ENCODE measurements around the gene SYT1.

The SYT1 gene

DNA sequence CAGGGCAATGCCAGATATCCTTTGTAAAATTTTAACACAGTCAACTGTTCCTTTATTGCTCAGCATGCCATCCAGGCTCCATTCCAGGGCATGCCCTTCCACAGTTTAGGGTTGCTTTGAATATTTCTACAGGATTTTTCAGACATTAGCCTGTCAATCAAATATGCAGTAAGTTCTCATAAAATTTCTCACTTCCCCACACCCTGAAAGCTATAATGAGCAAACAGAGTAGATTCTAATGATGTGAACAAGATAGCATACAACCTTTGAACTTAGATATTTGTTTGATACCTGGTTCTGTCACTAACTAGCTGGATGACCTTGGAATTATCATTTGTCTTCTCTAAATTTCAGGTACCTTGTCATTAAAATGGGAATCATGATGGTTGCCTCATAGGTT is 251.2 kb downstream of the SYT1 start (continued):
- TF ChIP-seq ZNF202 (tag by site-specific recombination; IDR thresholded peaks at IDR 0.05; ENCODE audit: borderline replicate concordance) (no peak), RBAK (tag by site-specific recombination; IDR thresholded peaks at IDR 0.05) (no peak), ZNF48 (tag by site-specific recombination; IDR thresholded peaks at IDR 0.05) (no peak), ZNF132 (tag by site-specific recombination; IDR thresholded peaks at IDR 0.05; ENCODE audit: borderline replicate concordance) (no peak), ZNF24 (tag by site-specific recombination; IDR thresholded peaks at IDR 0.05) (no peak), ZSCAN23 (tag by site-specific recombination; IDR thresholded peaks at IDR 0.05) (no peak), ZNF23 (tag by site-specific recombination; IDR thresholded peaks at IDR 0.05; ENCODE audit: borderline replicate concordance) (no peak), ZNF433 (tag by site-specific recombination; IDR thresholded peaks at IDR 0.05; ENCODE audit: low read depth) (no peak)
- TF ChIP-seq, protein P1, sequence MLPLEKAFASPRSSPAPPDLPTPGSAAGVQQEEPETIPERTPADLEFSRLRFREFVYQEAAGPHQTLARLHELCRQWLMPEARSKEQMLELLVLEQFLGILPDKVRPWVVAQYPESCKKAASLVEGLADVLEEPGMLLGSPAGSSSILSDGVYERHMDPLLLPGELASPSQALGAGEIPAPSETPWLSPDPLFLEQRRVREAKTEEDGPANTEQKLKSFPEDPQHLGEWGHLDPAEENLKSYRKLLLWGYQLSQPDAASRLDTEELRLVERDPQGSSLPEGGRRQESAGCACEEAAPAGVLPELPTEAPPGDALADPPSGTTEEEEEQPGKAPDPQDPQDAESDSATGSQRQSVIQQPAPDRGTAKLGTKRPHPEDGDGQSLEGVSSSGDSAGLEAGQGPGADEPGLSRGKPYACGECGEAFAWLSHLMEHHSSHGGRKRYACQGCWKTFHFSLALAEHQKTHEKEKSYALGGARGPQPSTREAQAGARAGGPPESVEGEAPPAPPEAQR (tag by site-specific recombination; IDR thresholded peaks at IDR 0.05) = no peak

DNA sequence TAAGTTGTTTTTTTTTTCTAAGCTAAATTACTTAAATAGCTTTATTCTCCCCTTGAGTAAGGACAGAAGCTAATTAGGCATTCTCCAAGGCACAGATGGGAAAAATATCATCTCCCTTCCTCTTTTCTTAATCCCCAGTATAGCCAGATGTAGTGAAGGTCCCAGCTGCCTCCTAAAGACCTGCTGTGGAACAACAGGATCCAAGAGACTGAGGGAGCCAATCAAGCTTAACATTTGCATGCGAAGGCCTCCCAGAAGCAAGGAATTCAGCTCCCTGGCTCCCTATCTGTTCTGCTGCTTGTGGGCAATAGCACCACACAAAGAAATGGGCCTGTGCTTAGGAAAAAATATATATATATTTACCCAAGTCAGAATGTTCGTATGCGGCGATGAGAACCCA is 255.2 kb downstream of the SYT1 start:
- no peak overlapping the region for H3K4me3 ChIP-seq (ENCODE audit: low read depth, low read length)
- no peaks in the 10 kb centered on the region for H3K4me1 ChIP-seq (ENCODE audit: control insufficient read depth, insufficient read depth, low read length)
- CTCF ChIA-PET = interaction anchor here (0.6 kb wide), 2 partner anchors 80 to 972 kb away, joined by 3 read pairs; no protein-coding TSS in a partner anchor
- H3K27ac ChIP-seq (ENCODE audit: extremely low read depth, low read depth, low read length) = no peak overlapping the region
- H3K9me3 ChIP-seq (ENCODE audit: control insufficient read depth, insufficient read depth, low read depth, low read length) = no peaks in the 10 kb centered on the region
- POLR2A ChIA-PET = no interaction called here
- TF ChIP-seq ZNF791 (tag by site-specific recombination; IDR thresholded peaks at IDR 0.05) = no peak
- TF ChIP-seq SP2 (tag by site-specific recombination; IDR thresholded peaks at IDR 0.05) = no peak
- TF ChIP-seq, protein P2, sequence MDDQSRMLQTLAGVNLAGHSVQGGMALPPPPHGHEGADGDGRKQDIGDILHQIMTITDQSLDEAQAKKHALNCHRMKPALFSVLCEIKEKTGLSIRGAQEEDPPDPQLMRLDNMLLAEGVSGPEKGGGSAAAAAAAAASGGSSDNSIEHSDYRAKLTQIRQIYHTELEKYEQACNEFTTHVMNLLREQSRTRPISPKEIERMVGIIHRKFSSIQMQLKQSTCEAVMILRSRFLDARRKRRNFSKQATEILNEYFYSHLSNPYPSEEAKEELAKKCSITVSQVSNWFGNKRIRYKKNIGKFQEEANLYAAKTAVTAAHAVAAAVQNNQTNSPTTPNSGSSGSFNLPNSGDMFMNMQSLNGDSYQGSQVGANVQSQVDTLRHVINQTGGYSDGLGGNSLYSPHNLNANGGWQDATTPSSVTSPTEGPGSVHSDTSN (CRISPR knock-in tag; IDR thresholded peaks at IDR 0.05) = no peak
- no peak for TF ChIP-seq ZNF596 (tag by site-specific recombination; IDR thresholded peaks at IDR 0.05)
- TF ChIP-seq ZNF292 (tag by site-specific recombination; IDR thresholded peaks at IDR 0.05; ENCODE audit: borderline replicate concordance, low read depth) = no peak
- TF ChIP-seq KLF16 (tag by site-specific recombination; IDR thresholded peaks at IDR 0.05) = no peak
- TF ChIP-seq OVOL3 (tag by site-specific recombination; IDR thresholded peaks at IDR 0.05) = no peak
- no peak for TF ChIP-seq ZNF561 (tag by site-specific recombination; IDR thresholded peaks at IDR 0.05; ENCODE audit: borderline replicate concordance)
- TF ChIP-seq PRDM4 (tag by site-specific recombination; IDR thresholded peaks at IDR 0.05) = no peak
- TF ChIP-seq ZBTB20 (tag by site-specific recombination; IDR thresholded peaks at IDR 0.05) = no peak
- TF ChIP-seq ZNF521 (tag by site-specific recombination; IDR thresholded peaks at IDR 0.05) = no peak
- TF ChIP-seq ZNF416 (tag by site-specific recombination; IDR thresholded peaks at IDR 0.05) = no peak
- no peak for TF ChIP-seq ZNF223 (tag by site-specific recombination; IDR thresholded peaks at IDR 0.05)
- no peak for TF ChIP-seq ZNF140 (tag by site-specific recombination; IDR thresholded peaks at IDR 0.05)
- TF ChIP-seq ZBTB7A (tag by site-specific recombination; IDR thresholded peaks at IDR 0.05; ENCODE audit: low read depth) = no peak
- no peak for TF ChIP-seq SCRT1 (tag by site-specific recombination; IDR thresholded peaks at IDR 0.05; ENCODE audit: borderline replicate concordance)
- TF ChIP-seq ZNF785 (tag by site-specific recombination; IDR thresholded peaks at IDR 0.05) = no peak
- TF ChIP-seq ZFHX2 (tag by site-specific recombination; conservative IDR thresholded peaks at IDR 0.05) = no peak
- TF ChIP-seq YY1 (tag by site-specific recombination; IDR thresholded peaks at IDR 0.05) = no peak
- TF ChIP-seq ZNF175 (tag by site-specific recombination; IDR thresholded peaks at IDR 0.05) = no peak
- H3K36me3 ChIP-seq (ENCODE audit: control insufficient read depth in 2 of 2, insufficient read depth in 1 of 2, low read length in 2 of 2) = no peaks in the 10 kb centered on the region

Data from HEK293 (cell line).